NT2/D1 (cell line): ENCODE measurements around the gene MSANTD7.

Experiments
- YY1 ChIP-seq: IDR thresholded peaks from 2 replicates; pipeline ENCODE4 v1.6.1; 2011; ENCODE audit not compliant: insufficient read length, insufficient read depth
- ZNF274 ChIP-seq: IDR thresholded peaks from 2 replicates; pipeline ENCODE4 v1.6.1; 2011; ENCODE audit warnings: mild to moderate bottlenecking, low read depth, low read length

GRCh38 chr10:14852236-14852635 lies 14.1 kb downstream of the MSANTD7 start:
- no peak for TF ChIP-seq YY1
- no peak for TF ChIP-seq ZNF274
